Neural progenitor cell (in vitro differentiated cells): Measurements from ENCODE around the gene INTS6. TPM values are rescaled to one million over a fixed set of nuclear protein-coding genes. Genes with fewer than 3 reads are reported as not detected.

Experiments
- DNase-seq: peaks from one replicate; pipeline ENCODE4 v3.0.0-alpha.2; 2016; ENCODE audit warnings: low spot score
- H2AFZ ChIP-seq: fragments of 200-600 bp; sonication (generic); replicated peaks from 2 replicates; pipeline ENCODE4 v1.6.1; 2016; ENCODE audit warnings: antibody characterized with exemption
- H3F3A ChIP-seq: fragments of 200-600 bp; sonication (generic); 2 replicates; pipeline ENCODE4 v1.6.1; 2016; ENCODE audit warnings: antibody characterized with exemption, low read depth
- H3K27ac ChIP-seq: fragments of 200-600 bp; sonication (generic); 2 replicates; pipeline ENCODE4 v1.5.1; 2016; ENCODE audit warnings: mild to moderate bottlenecking
- H3K27me3 ChIP-seq: fragments of 200-600 bp; sonication (generic); 2 replicates; pipeline ENCODE4 v1.6.1; 2016; ENCODE audit warnings: mild to moderate bottlenecking, moderate library complexity
- H3K36me3 ChIP-seq: fragments of 200-600 bp; sonication (generic); 2 replicates; pipeline ENCODE4 v1.5.1; 2016
- H3K4me1 ChIP-seq: fragments of 200-600 bp; sonication (generic); 2 replicates; pipeline ENCODE4 v1.6.1; 2016; ENCODE audit warnings: mixed run types
- H3K4me2 ChIP-seq: fragments of 200-600 bp; sonication (generic); 2 replicates; pipeline ENCODE4 v1.6.1; 2016
- H3K4me3 ChIP-seq: fragments of 200-600 bp; sonication (generic); 2 replicates; pipeline ENCODE4 v1.5.1; 2016
- H3K79me2 ChIP-seq: fragments of 200-600 bp; sonication (generic); 2 replicates; pipeline ENCODE4 v1.6.1; 2016; ENCODE audit warnings: low read depth
- H3K9ac ChIP-seq: fragments of 200-600 bp; sonication (generic); 2 replicates; pipeline ENCODE4 v1.6.1; 2016
- H3K9me3 ChIP-seq: fragments of 200-600 bp; sonication (generic); 2 replicates; pipeline ENCODE4 v1.5.1; 2016; ENCODE audit warnings: low read depth
- H4K20me1 ChIP-seq: fragments of 200-600 bp; sonication (generic); 2 replicates; pipeline ENCODE4 v1.6.1; 2016; ENCODE audit warnings: low read depth
- H3K27ac Mint-ChIP-seq: 3 replicates; pipeline ENCODE4 v1.8.0; 2021; ENCODE audit warnings: mixed read lengths
- H3K27me3 Mint-ChIP-seq: 2 replicates; pipeline ENCODE4 v1.8.0; 2022; ENCODE audit warnings: low read depth, mild to moderate bottlenecking, inconsistent platforms, moderate library complexity, mixed read lengths; ENCODE audit not compliant: insufficient read depth
- H3K36me3 Mint-ChIP-seq: 3 replicates; pipeline ENCODE4 v1.8.0; 2021; ENCODE audit warnings: mixed read lengths
- H3K4me1 Mint-ChIP-seq: 3 replicates; pipeline ENCODE4 v1.8.0; 2021; ENCODE audit warnings: mixed read lengths
- H3K4me3 Mint-ChIP-seq: 3 replicates; pipeline ENCODE4 v1.8.0; 2021; ENCODE audit warnings: mild to moderate bottlenecking, moderate library complexity, mixed read lengths
- H3K9me3 Mint-ChIP-seq: 3 replicates; pipeline ENCODE4 v1.8.0; 2020; ENCODE audit warnings: mixed read lengths
- CTCF ChIP-seq: fragments of 200-600 bp; sonication (generic); IDR thresholded peaks from 2 replicates; pipeline ENCODE4 v1.5.1; 2017; ENCODE audit warnings: antibody characterized with exemption, mild to moderate bottlenecking
- EZH2 ChIP-seq: fragments of 200-600 bp; sonication (generic); IDR thresholded peaks from 2 replicates; pipeline ENCODE4 v1.6.1; 2017; ENCODE audit warnings: antibody characterized with exemption, mild to moderate bottlenecking, moderate library complexity
- EZH2phosphoT487 ChIP-seq: fragments of 200-600 bp; sonication (generic); IDR thresholded peaks from 2 replicates; pipeline ENCODE4 v1.6.1; 2017; ENCODE audit warnings: antibody characterized with exemption
- total RNA-seq: library from RNA; depleted of rRNA; stranded (reverse); fragments of >200 nt; gene quantifications from 2 replicates; pipeline ENCODE4 v1.2.3, GENCODE V29; 2015; ENCODE audit warnings: low replicate concordance

The INTS6 gene
- total RNA-seq, 1 donor from 2014 or later = 84.0 TPM

GRCh38 chr13:51371768-51372399, 81.0 kb downstream of the INTS6 start:
- DNase-seq = no peak
- Mint-ChIP-seq H3K36me3 (peaks cover 31% of the 10 kb centered on the region), H3K27me3 (no peaks in the 10 kb centered on the region), H3K9me3 (no peaks in the 10 kb centered on the region), H3K4me3 (no peak overlapping the region), H3K27ac (no peak overlapping the region), H3K4me1 (no peaks in the 10 kb centered on the region)
- Histone ChIP-seq H3F3A (peaks cover 34% of the 10 kb centered on the region), H3K4me3 (no peak overlapping the region), H3K9ac (no peak overlapping the region), H4K20me1 (no peaks in the 10 kb centered on the region), H3K36me3 (peaks cover 69% of the 10 kb centered on the region), H2AFZ (no peak overlapping the region), H3K4me1 (peaks cover 8% of the 10 kb centered on the region), H3K79me2 (peaks cover 17% of the 10 kb centered on the region), H3K27me3 (no peaks in the 10 kb centered on the region), H3K4me2 (no peak overlapping the region), H3K9me3 (no peaks in the 10 kb centered on the region), H3K27ac (peak overlapping the region; percentile 41)
- TF ChIP-seq EZH2phosphoT487 = no peak
- TF ChIP-seq EZH2 = no peak
- no peak for TF ChIP-seq CTCF

GRCh38 chr13:51370811-51371210, 82.0 kb downstream of the INTS6 start:
- Mint-ChIP-seq H3K27ac (no peak overlapping the region), H3K4me1 (no peaks in the 10 kb centered on the region), H3K36me3 (peaks cover 29% of the 10 kb centered on the region), H3K4me3 (no peak overlapping the region), H3K27me3 (no peaks in the 10 kb centered on the region), H3K9me3 (no peaks in the 10 kb centered on the region)
- peak overlapping the region; percentile 41 for H3K27ac ChIP-seq
- H3K4me2 ChIP-seq = no peak overlapping the region
- no peak overlapping the region for H3K4me3 ChIP-seq
- peaks cover 31% of the 10 kb centered on the region for H3F3A ChIP-seq
- peaks cover 66% of the 10 kb centered on the region for H3K36me3 ChIP-seq
- TF ChIP-seq EZH2phosphoT487 = no peak
- no peak for TF ChIP-seq EZH2
- no peak for TF ChIP-seq CTCF
- peaks cover 8% of the 10 kb centered on the region for H3K4me1 ChIP-seq
- no peak for DNase-seq
- H3K27me3 ChIP-seq = no peaks in the 10 kb centered on the region
- peaks cover 17% of the 10 kb centered on the region for H3K79me2 ChIP-seq
- no peaks in the 10 kb centered on the region for H3K9me3 ChIP-seq
- no peak overlapping the region for H3K9ac ChIP-seq
- no peaks in the 10 kb centered on the region for H4K20me1 ChIP-seq
- no peak overlapping the region for H2AFZ ChIP-seq

DNA sequence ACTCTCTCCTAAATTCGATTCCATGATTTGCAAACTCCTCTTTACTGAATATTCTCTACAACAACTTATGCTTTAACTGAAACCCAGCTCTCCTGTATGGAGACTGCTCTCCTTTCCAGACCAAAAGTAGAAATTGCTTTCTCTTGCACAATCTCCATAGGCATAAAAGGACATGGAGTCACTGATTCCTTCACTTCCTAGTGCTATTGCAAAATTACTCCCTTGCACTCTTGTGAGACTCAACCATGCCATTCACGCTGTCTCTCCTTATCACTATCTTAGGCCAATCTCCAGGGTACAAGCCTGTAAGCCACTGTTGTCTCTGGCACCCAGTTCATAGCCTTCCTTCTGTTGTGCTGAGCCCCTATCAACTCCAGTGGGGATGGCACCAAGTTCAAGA, 82.7 kb downstream of the INTS6 start:
- peaks cover 67% of the 10 kb centered on the region for H3K36me3 ChIP-seq
- H3K79me2 ChIP-seq = peaks cover 17% of the 10 kb centered on the region
- H3F3A ChIP-seq = peaks cover 33% of the 10 kb centered on the region
- Mint-ChIP-seq H3K4me3 (no peak overlapping the region), H3K27me3 (no peaks in the 10 kb centered on the region), H3K9me3 (no peaks in the 10 kb centered on the region), H3K4me1 (no peaks in the 10 kb centered on the region), H3K36me3 (peaks cover 24% of the 10 kb centered on the region), H3K27ac (no peak overlapping the region)
- H2AFZ ChIP-seq = no peak overlapping the region
- DNase-seq = no peak
- TF ChIP-seq CTCF (no peak), EZH2phosphoT487 (no peak), EZH2 (no peak)
- no peak overlapping the region for H3K4me2 ChIP-seq
- H3K9me3 ChIP-seq = no peaks in the 10 kb centered on the region
- H3K4me3 ChIP-seq = no peak overlapping the region
- H4K20me1 ChIP-seq = no peaks in the 10 kb centered on the region
- peak overlapping the region; percentile 44 for H3K27ac ChIP-seq
- no peak overlapping the region for H3K9ac ChIP-seq
- no peaks in the 10 kb centered on the region for H3K27me3 ChIP-seq
- peaks cover 8% of the 10 kb centered on the region for H3K4me1 ChIP-seq
